Osteocyte (in vitro differentiated cells): Measurements from ENCODE around the gene C16orf89. TPM values are rescaled to one million over a fixed set of nuclear protein-coding genes. Genes with fewer than 3 reads are reported as not detected.

Experiments used
- DNase-seq: peaks from one replicate; pipeline ENCODE4 v3.0.0; 2021; ENCODE audit warnings: mixed read lengths; ENCODE audit not compliant: unreplicated experiment; ENCODE audit errors: extremely low spot score
- H3K27ac Mint-ChIP-seq: one replicate; pipeline ENCODE4 v1.8.0; 2021; ENCODE audit warnings: mild to moderate bottlenecking, mixed read lengths; ENCODE audit not compliant: unreplicated experiment
- H3K27me3 Mint-ChIP-seq: one replicate; pipeline ENCODE4 v1.8.0; 2021; ENCODE audit warnings: mixed read lengths; ENCODE audit not compliant: unreplicated experiment
- H3K36me3 Mint-ChIP-seq: one replicate; pipeline ENCODE4 v1.8.0; 2021; ENCODE audit warnings: mixed read lengths; ENCODE audit not compliant: unreplicated experiment
- H3K4me1 Mint-ChIP-seq: one replicate; pipeline ENCODE4 v1.8.0; 2021; ENCODE audit warnings: mixed read lengths; ENCODE audit not compliant: unreplicated experiment
- H3K4me3 Mint-ChIP-seq: one replicate; pipeline ENCODE4 v1.8.0; 2021; ENCODE audit warnings: mild to moderate bottlenecking, moderate library complexity, mixed read lengths; ENCODE audit not compliant: unreplicated experiment
- H3K9me3 Mint-ChIP-seq: one replicate; pipeline ENCODE4 v1.8.0; 2021; ENCODE audit warnings: mixed read lengths; ENCODE audit not compliant: unreplicated experiment
- total RNA-seq: library from RNA; stranded (reverse); gene quantifications from 2 replicates; pipeline ENCODE4 v1.2.1, GENCODE V29; 2021
- TF ChIP-seq, protein P1 (sequence below): fragments of 200-600 bp; sonication (generic); IDR thresholded peaks from 2 replicates; pipeline ENCODE4 v1.5.0; 2021; ENCODE audit warnings: antibody characterized with exemption, mild to moderate bottlenecking, moderate library complexity

The C16orf89 gene
- total RNA-seq, 1 donor from 2014 or later, result not detected

- H3K27me3 Mint-ChIP-seq, result peaks cover 4% of the 10 kb centered on the region
- H3K9me3 Mint-ChIP-seq, result no peaks in the 10 kb centered on the region
- H3K27ac Mint-ChIP-seq, result no peak overlapping the region
- H3K4me3 Mint-ChIP-seq, result no peak overlapping the region
- no peak for DNase-seq
- TF ChIP-seq, protein P1, sequence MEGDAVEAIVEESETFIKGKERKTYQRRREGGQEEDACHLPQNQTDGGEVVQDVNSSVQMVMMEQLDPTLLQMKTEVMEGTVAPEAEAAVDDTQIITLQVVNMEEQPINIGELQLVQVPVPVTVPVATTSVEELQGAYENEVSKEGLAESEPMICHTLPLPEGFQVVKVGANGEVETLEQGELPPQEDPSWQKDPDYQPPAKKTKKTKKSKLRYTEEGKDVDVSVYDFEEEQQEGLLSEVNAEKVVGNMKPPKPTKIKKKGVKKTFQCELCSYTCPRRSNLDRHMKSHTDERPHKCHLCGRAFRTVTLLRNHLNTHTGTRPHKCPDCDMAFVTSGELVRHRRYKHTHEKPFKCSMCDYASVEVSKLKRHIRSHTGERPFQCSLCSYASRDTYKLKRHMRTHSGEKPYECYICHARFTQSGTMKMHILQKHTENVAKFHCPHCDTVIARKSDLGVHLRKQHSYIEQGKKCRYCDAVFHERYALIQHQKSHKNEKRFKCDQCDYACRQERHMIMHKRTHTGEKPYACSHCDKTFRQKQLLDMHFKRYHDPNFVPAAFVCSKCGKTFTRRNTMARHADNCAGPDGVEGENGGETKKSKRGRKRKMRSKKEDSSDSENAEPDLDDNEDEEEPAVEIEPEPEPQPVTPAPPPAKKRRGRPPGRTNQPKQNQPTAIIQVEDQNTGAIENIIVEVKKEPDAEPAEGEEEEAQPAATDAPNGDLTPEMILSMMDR, result no peak
- no peaks in the 10 kb centered on the region for H3K4me1 Mint-ChIP-seq
- no peaks in the 10 kb centered on the region for H3K36me3 Mint-ChIP-seq
These were observed 57.4 kb downstream of the C16orf89 start for GRCh38 chr16:5008311-5008731.

GRCh38 chr16:5007256-5007655 lies 58.5 kb downstream of the C16orf89 start:
- TF ChIP-seq, protein P1, result no peak
- DNase-seq, result no peak
- peaks cover 4% of the 10 kb centered on the region for H3K27me3 Mint-ChIP-seq
- no peak overlapping the region for H3K27ac Mint-ChIP-seq
- no peaks in the 10 kb centered on the region for H3K9me3 Mint-ChIP-seq
- H3K4me3 Mint-ChIP-seq, result no peak overlapping the region
- H3K36me3 Mint-ChIP-seq, result no peaks in the 10 kb centered on the region
- H3K4me1 Mint-ChIP-seq, result no peaks in the 10 kb centered on the region

DNA sequence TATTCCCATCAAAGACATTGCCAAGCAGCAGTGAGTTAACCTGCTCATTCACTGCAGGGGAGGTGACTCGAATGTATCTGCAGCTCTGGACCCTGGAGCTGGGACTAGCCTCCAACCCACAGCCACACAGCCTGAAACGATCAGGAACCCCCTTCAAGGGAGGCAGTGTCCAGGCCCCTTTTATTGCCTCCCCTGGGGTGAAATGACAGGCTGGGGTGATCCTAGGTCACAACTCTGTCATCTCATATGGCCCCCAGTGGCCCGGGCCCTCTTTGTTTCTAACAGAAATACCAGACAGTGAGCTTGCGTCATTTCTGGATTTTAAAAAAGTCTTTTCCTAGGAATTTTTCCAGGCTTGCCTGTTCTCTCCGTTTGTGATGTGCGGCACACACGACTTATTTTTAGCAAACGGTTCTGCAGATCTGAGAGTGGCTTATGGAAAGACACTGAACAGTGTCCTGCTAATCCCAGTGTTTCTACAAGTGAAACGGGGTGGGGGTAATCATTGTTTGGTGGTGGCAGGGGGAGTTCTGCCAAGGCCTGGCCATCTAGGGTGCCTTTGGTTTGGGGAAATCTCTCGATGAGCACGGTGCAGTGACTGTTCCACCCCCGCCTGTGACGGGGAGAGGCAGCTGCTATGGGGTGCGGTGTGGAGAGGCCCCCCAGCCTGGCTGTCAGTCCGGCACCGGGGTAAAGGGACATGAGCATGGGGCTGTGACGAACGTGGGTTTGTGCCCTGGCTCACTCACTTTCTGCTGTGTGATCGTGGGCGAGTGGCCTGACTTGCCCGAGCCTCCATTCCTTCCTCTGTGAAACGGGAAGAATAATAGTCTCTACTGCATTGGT lies 59.2 kb downstream of the C16orf89 start:
- H3K9me3 Mint-ChIP-seq, result no peaks in the 10 kb centered on the region
- TF ChIP-seq, protein P1, result no peak
- no peak overlapping the region for H3K4me3 Mint-ChIP-seq
- no peaks in the 10 kb centered on the region for H3K36me3 Mint-ChIP-seq
- DNase-seq, result no peak
- H3K27ac Mint-ChIP-seq, result no peak overlapping the region
- peaks cover 5% of the 10 kb centered on the region for H3K27me3 Mint-ChIP-seq
- no peaks in the 10 kb centered on the region for H3K4me1 Mint-ChIP-seq

DNA sequence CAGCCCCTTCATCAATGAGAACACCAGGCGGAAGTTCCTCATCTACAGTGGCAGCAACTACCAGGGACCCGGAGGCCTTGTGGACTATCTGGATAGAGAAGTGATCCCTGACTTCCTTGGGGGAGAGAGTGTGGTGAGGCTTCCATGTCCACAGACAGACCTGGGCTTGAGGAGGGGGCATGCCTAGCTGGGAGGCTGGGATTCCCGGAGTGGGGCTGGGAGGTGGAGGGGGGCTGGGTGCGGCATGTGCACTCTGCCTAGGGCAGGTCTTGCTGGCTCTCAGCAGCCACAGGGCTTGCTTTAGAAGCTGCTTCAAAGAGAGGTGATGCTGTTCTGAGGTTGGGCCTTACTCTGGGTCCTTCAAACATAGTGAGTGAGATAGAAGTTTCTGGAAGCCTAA lies 59.8 kb downstream of the C16orf89 start:
- Mint-ChIP-seq H3K4me1 (no peaks in the 10 kb centered on the region), H3K27ac (no peak overlapping the region), H3K4me3 (no peak overlapping the region), H3K27me3 (peaks cover 7% of the 10 kb centered on the region), H3K9me3 (no peaks in the 10 kb centered on the region), H3K36me3 (no peaks in the 10 kb centered on the region)
- no peak for DNase-seq
- TF ChIP-seq, protein P1, result no peak

DNA sequence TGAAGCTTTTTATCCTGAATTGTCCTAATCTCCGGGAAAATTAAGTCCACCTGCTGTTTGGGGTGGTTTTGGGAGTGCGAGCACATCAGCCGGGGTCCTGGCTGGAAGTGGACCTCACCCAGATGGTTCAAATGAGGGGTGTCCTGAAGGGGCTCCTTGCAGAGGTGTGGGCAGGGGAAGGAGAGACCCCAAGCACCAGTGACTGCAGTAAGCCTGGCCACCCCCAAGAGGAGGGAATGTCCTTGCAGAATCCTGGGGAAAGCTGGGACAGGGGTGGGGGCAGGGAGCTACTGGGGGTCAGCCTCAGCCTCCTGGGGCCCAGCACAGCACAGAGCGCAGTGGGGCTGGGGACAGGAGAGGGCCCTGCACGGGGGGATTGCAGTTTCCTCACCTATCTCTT lies 61.4 kb downstream of the C16orf89 start:
- Mint-ChIP-seq H3K27me3 (peaks cover 3% of the 10 kb centered on the region), H3K27ac (no peak overlapping the region), H3K36me3 (no peaks in the 10 kb centered on the region), H3K9me3 (no peaks in the 10 kb centered on the region), H3K4me3 (no peak overlapping the region), H3K4me1 (no peaks in the 10 kb centered on the region)
- no peak for DNase-seq
- TF ChIP-seq, protein P1, result no peak
